Measurements from ENCODE around the gene SLC26A9.

DNA sequence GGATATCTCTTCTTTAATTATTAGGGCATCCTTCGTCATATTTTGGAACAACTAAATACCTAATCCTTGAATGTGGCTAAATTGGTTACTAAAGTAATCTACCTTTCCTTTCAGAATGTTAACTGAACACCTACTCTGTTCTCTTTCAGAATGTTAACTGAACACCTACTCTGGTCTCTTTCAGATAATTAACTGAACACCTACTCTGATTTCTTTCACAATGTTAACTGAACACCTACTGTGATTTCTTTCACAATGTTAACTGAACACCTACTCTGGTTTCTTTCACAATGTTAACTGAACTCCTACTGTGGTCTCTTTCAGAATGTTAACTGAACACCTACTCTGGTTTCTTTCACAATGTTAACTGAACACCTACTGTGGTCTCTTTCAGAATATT lies 38.0 kb upstream of the SLC26A9 start:
- TF ChIP-seq EZH2phosphoT487 (IDR thresholded peaks at IDR 0.05; ENCODE audit: borderline replicate concordance, low read length) = no peak
- TF ChIP-seq, protein P1, sequence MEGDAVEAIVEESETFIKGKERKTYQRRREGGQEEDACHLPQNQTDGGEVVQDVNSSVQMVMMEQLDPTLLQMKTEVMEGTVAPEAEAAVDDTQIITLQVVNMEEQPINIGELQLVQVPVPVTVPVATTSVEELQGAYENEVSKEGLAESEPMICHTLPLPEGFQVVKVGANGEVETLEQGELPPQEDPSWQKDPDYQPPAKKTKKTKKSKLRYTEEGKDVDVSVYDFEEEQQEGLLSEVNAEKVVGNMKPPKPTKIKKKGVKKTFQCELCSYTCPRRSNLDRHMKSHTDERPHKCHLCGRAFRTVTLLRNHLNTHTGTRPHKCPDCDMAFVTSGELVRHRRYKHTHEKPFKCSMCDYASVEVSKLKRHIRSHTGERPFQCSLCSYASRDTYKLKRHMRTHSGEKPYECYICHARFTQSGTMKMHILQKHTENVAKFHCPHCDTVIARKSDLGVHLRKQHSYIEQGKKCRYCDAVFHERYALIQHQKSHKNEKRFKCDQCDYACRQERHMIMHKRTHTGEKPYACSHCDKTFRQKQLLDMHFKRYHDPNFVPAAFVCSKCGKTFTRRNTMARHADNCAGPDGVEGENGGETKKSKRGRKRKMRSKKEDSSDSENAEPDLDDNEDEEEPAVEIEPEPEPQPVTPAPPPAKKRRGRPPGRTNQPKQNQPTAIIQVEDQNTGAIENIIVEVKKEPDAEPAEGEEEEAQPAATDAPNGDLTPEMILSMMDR (IDR thresholded peaks at IDR 0.05; ENCODE audit: low read depth, low read length, poor library complexity, severe bottlenecking) = no peak
